Stimulated activated naive B cell treated with anti-CD40 and anti-IgM and Interleukin-4, amounts not matched to agents 10 μg/mL and 1 μg/mL and 100 μg/mL, for 72 hours (primary cell): Measurements from ENCODE around the gene LSMEM2.

ENCODE experiments used
- ATAC-seq, 2 donors: fragments of 150-1000 bp; cut with Tn5 transposase; replicated peaks; 2 replicates each; pipeline ENCODE4 v1.10.0; 2021; ENCODE audit warnings: moderate library complexity in 1 of 2
- DNase-seq: peaks from one replicate; pipeline ENCODE4 v3.0.0; 2021
- H3K27ac Mint-ChIP-seq: one replicate; pipeline ENCODE4 v1.8.0; 2022; ENCODE audit warnings: mild to moderate bottlenecking, mixed read lengths
- H3K27me3 Mint-ChIP-seq, 2 donors: one replicate each; pipeline ENCODE4 v1.8.0; 2022; ENCODE audit warnings: mixed read lengths in 2 of 2
- H3K36me3 Mint-ChIP-seq, 2 donors: one replicate each; pipeline ENCODE4 v1.8.0; 2022; ENCODE audit warnings: mixed read lengths in 2 of 2, mild to moderate bottlenecking in 1 of 2
- H3K4me1 Mint-ChIP-seq, 2 donors: one replicate each; pipeline ENCODE4 v1.8.0; 2022; ENCODE audit warnings: mixed read lengths in 2 of 2, mild to moderate bottlenecking in 1 of 2
- H3K4me3 Mint-ChIP-seq, 2 donors: one replicate each; pipeline ENCODE4 v1.8.0; 2022; ENCODE audit warnings: mild to moderate bottlenecking in 2 of 2, mixed read lengths in 2 of 2, moderate library complexity in 1 of 2
- H3K9me3 Mint-ChIP-seq, 2 donors: one replicate each; pipeline ENCODE4 v1.8.0; 2022; ENCODE audit warnings: mixed read lengths in 2 of 2, mild to moderate bottlenecking in 1 of 2

Gene LSMEM2

GRCh38 chr3:50290161-50290641 is 11.3 kb downstream of the LSMEM2 start:
- Mint-ChIP-seq H3K9me3 (no peaks in the 10 kb centered on the region), H3K27ac (no peak overlapping the region), H3K4me1 (peaks cover 20 to 24% of the 10 kb centered on the region in 2 donors), H3K4me3 (peak overlapping the region; percentile 16 to 96), H3K36me3 (peaks cover 29 to 49% of the 10 kb centered on the region in 2 donors), H3K27me3 (no peaks in the 10 kb centered on the region)
- DNase-seq (no peak), ATAC-seq (no peak)

DNA sequence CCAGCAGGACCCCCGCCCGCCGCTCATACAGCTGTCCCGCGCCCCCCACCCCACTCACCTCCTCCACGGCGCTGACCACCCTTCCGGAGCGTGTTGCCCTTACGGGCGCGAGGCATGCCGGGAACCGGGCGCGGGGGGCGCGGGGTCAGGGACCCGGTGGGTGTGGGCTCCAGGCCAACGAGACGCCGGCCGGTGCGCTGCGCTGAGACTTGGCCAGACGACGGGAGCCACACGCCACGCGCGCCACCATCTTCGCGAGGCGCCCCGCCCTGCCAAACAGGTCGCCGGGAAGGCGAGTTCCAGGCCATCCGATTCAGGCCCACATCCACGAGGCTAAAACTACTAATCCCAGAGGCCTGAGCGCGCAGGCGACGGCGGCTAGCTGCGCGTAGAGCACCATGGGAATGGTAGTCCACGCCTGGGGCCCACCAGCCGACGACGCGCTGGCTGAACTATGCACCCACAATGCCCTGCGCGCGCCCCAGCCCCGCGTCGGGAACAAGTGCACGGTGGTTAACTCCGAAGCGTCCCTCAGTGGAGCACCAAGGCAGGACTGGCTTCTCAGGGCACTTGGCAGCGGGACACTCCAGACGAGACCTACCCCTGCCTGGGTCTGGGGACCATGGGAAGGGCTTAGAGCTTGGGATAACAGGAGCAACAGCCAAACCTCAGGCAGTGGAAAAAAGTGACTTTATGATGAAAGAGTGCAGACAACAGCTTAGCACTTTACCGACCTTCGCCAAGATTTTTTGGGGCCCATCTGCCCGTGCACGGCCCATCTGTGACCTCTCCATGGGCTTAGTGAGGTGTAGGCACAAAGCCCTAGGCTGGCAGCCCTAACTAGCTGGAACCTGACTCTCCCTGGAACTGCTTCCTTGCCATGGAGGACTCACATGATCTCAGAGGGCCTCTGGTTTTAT is 13.5 kb downstream of the LSMEM2 start, which contains the start of gene IFRD2:
IFRD2 (minus strand) TSS at position 271 of the 920 bp plus-strand sequence; CDS start at position 116, 155 bp downstream.
- DNase-seq: peak; percentile 95
- peak within 1 kb of the TSS; percentile 96 for H3K27ac Mint-ChIP-seq
- no peaks in the 10 kb centered on the region for H3K27me3 Mint-ChIP-seq
- peak within 1 kb of the TSS; percentile 89 to 96 for H3K4me3 Mint-ChIP-seq
- peaks cover 22 to 39% of the 10 kb centered on the region in 2 donors for H3K4me1 Mint-ChIP-seq
- H3K9me3 Mint-ChIP-seq: no peaks in the 10 kb centered on the region
- ATAC-seq: peak; percentile 98
- H3K36me3 Mint-ChIP-seq: peaks cover 31 to 52% of the 10 kb centered on the region in 2 donors

DNA sequence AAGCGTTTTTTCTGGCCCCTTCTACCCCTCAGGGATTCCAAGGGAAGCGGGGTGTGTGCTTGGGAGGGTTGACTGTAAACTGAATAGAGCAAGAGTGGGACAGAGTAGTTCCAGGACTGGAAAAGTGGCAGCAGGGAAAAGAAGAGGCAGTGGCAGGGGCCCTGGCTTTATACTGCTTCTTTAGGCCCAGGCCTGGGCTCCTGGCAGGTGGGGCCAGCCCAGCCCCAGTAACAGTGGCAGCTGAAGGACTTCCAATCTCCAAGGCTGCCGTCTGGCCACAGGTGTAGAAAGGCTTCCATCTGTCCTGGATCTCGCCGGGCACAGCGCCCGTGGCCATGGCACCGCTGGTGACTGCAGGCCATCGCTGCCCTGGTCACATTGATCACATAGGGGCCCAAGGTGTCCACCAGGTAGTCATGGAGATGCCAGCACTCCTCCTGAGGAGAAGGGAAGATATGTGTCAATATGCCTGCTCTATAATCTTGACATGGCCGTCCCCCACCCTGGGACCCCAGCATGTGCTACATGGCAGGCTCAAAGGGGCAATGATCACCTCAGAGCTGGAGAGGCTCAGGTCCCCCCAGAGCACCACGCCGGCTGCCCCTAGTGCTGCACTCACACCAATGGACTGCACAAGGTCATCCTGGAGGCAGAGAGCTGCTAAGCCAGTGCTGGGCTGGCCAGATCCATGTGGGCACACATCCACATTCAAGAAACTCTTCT is 14.4 kb downstream of the LSMEM2 start:
- peaks cover 25 to 47% of the 10 kb centered on the region in 2 donors for H3K4me1 Mint-ChIP-seq
- H3K27ac Mint-ChIP-seq: peak overlapping the region; percentile 96
- ATAC-seq (no peak), DNase-seq (no peak)
- H3K27me3 Mint-ChIP-seq: no peaks in the 10 kb centered on the region
- peaks cover 32 to 46% of the 10 kb centered on the region in 2 donors for H3K36me3 Mint-ChIP-seq
- H3K9me3 Mint-ChIP-seq: no peaks in the 10 kb centered on the region
- peak overlapping the region; percentile 89 to 96 for H3K4me3 Mint-ChIP-seq

DNA sequence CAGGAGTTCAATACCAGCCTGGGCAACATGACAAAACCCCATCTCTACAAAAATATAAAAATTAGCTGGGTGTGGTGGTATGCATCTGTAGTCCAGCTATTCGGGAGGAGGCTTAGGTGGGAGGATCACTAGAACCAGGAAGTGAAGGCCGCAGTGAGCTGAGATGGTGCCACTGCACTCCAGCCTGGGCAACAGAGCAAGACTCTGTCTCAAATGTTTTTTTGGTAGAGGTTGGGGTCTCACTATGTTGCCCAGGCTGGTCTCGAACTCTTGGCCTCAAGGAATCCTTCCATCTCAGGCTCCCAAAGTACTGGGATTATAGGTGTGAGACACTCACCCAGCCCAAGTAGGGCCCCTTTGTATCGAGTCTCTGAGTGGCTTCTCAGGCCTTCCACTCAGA is 15.2 kb downstream of the LSMEM2 start:
- Mint-ChIP-seq H3K4me3 (no peak overlapping the region), H3K27ac (no peak overlapping the region), H3K36me3 (peaks cover 25 to 40% of the 10 kb centered on the region in 2 donors), H3K4me1 (peaks cover 27 to 50% of the 10 kb centered on the region in 2 donors), H3K9me3 (no peaks in the 10 kb centered on the region), H3K27me3 (no peaks in the 10 kb centered on the region)
- no peak for ATAC-seq
- no peak for DNase-seq

DNA sequence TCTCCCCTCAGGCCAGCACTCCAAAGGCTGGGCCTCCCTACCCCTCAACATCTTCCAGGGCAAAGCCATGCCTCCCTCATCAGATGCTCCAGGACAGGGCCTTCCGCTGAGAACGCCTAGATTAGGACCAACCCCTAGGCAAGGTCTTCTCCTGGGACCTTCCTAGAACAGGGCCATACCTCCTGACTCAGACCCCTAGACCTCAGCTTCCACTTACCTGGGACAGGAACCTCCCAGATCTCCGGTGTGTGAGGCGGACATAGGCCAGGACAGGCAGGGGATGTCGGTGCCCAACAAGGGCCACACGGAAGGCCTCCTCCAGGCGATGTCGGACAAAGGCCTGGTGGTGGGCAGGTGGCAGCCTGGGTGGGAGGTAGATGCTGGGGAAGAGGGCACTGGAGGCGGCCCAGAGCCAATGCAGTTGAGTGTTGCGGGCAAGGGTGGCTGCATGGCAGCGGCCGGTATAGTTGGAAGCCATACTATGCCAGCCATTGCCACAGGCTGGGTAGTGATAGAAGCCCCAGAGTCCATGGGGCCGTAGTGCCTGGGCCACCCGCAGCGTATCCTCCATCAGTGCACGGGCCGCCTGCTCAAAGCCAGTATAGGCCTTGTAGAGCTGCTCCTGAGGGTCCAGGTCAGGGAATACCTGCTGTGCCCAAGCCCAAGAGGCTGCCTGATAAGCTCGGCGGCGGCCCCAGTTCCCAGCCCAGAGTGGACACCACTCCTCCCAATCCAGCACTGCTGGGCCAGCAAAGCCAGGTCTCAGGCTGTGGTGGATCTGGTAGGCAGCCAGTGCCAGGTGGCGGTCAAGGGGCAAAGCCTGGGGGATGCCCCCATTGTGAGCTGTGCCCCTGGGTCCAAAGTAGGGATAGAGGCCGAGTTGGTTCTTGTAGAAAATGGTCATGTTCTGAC is 15.9 kb downstream of the LSMEM2 start:
- Mint-ChIP-seq H3K36me3 (peaks cover 22 to 36% of the 10 kb centered on the region in 2 donors), H3K27me3 (no peaks in the 10 kb centered on the region), H3K9me3 (no peaks in the 10 kb centered on the region), H3K4me3 (no peak overlapping the region), H3K4me1 (peaks cover 28 to 51% of the 10 kb centered on the region in 2 donors), H3K27ac (no peak overlapping the region)
- DNase-seq: no peak
- ATAC-seq: no peak

GRCh38 chr3:50295553-50296431 is 16.9 kb downstream of the LSMEM2 start:
- Mint-ChIP-seq H3K27me3 (no peaks in the 10 kb centered on the region), H3K9me3 (no peaks in the 10 kb centered on the region), H3K4me1 (peaks cover 31 to 56% of the 10 kb centered on the region in 2 donors), H3K27ac (peak overlapping the region; percentile 37), H3K36me3 (peaks cover 20 to 35% of the 10 kb centered on the region in 2 donors), H3K4me3 (no peak overlapping the region)
- no peak for ATAC-seq
- no peak for DNase-seq

DNA sequence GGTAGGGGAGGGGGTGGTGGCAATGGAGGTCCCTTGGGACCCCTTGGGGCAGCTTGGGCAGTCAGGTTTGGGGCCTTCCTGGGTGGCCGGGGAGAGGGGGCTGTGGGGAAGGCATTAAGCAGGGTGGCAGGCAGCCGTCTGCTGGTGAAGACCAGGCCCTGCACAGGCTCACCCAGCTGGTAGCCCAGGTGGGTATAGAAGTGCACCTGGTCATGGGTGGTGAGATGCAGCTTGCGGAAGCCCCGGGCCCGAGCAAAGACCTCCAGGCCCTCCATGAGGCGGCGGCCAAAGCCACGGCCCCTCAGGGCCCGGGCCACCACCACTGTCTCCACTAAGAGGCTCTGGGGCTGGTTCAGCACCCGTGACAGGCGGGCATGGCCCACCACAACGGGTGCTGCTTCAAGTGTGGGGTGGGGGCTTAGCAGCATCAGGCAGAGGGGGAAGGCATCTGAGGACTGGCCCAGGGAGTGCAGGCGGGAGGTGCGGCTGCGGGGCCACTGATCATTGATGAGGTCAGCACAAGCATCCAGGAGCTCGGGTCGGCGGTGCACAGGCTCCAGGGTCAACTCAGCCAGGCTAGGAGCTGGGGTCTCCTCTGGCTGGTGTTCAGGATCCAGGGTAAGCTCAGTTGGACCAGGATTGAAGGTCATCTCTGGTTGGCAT is 18.0 kb downstream of the LSMEM2 start:
- H3K27me3 Mint-ChIP-seq: no peaks in the 10 kb centered on the region
- peaks cover 14 to 29% of the 10 kb centered on the region in 2 donors for H3K36me3 Mint-ChIP-seq
- ATAC-seq: no peak
- H3K9me3 Mint-ChIP-seq: no peaks in the 10 kb centered on the region
- DNase-seq: no peak
- H3K4me3 Mint-ChIP-seq: peak overlapping the region in 1 of 2 donors; percentile 40
- H3K4me1 Mint-ChIP-seq: peaks cover 31 to 52% of the 10 kb centered on the region in 2 donors
- H3K27ac Mint-ChIP-seq: peak overlapping the region; percentile 81

GRCh38 chr3:50297384-50297775 is 18.5 kb downstream of the LSMEM2 start:
- Mint-ChIP-seq H3K27me3 (no peaks in the 10 kb centered on the region), H3K9me3 (no peaks in the 10 kb centered on the region), H3K4me1 (peaks cover 32 to 51% of the 10 kb centered on the region in 2 donors), H3K27ac (peak overlapping the region; percentile 81), H3K4me3 (peak overlapping the region in 1 of 2 donors; percentile 34), H3K36me3 (peaks cover 14 to 28% of the 10 kb centered on the region in 2 donors)
- DNase-seq: no peak
- ATAC-seq: no peak

DNA sequence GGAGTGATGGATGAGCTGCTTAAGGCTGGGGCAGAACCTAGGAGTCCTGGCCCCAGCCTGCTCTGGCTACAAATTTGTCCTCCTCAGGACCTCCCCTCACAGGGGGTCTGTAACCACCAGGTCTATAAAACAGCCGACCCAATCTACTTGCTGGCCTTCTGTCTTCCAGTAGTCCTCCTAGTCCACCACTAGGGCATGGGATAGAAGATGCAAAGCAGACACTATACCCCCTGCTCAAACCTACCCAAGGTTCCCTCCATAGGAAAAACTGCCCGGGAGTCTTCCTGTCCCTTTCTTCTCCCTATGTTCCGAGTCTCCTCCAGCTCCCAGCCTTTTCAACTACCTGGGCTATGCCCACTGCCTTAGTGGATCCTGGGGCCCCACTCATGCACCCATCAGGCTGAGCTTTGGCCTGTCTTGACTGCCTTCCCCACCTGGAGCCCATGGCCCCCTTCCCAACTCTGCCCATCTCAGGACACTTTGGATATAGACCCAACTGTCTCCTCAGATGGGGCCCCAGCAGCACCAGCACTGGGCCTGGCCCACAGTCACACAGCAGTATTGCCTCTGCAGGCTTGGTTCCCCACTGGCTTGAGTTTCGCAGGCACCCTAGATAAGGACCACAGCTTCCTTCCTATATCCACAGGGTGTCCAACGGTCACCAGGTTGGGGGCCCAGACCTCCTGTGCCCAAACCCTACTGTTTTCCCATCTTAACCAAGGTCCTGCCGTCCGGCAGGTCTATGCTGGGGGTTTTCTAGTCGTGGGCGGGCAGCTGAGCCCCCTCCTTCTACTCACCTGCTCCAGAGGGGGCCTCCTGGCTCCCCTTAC is 19.2 kb downstream of the LSMEM2 start:
- no peak for ATAC-seq
- H3K9me3 Mint-ChIP-seq: no peaks in the 10 kb centered on the region
- H3K27me3 Mint-ChIP-seq: no peaks in the 10 kb centered on the region
- H3K36me3 Mint-ChIP-seq: peaks cover 14 to 21% of the 10 kb centered on the region in 2 donors
- peak overlapping the region; percentile 100 for H3K27ac Mint-ChIP-seq
- peak overlapping the region; percentile 98 for H3K4me3 Mint-ChIP-seq
- peaks cover 26 to 43% of the 10 kb centered on the region in 2 donors for H3K4me1 Mint-ChIP-seq
- no peak for DNase-seq

DNA sequence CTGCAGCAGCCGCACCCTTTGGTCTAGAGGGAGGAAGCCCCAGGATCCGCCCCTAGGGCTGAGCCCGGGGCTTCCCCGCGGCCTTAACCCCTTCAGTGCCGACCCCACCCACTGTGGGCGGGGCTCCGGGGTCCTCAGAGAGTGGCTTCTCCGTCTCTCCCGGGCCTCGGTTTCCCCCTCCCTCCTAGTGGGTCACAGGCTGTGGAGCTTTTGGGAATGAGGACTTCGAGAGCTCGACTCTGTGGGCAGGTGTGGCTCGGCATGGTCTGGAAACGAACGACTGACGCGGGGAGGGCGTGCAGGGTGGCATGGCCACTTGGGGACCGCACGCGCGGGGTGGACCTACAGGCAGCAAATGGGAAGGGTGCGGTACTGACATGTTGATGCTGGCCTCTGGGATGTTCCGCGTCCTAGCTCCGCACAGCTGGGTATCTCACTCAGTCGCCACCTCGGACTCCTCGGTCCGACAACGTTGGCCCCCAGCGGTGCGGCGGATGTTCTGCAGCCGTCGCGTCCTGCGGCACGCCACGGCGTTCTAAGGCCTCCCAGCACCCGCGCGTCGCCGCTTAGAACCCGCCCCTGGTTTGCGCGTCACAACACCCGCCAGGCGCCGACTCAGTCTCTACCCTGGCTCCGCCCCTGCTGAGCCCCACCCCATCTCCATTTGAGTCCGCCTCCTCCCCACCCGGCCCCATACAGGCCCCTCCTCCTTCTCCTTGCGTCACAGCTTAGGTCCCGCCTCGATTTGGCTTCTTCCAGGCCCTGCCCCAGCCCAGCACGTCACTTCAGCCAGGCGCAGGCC is 20.1 kb downstream of the LSMEM2 start, which contains the start of the genes HYAL3 and NAA80:
HYAL3 (minus strand) TSS at position 570 of the 802 bp plus-strand sequence. CDS start 3,803 bp downstream, outside the sequence.
NAA80 (minus strand) TSS at position 570 of the 802 bp plus-strand sequence. CDS start 1,942 bp downstream, outside the sequence.
- peak; percentile 87 to 91 for ATAC-seq
- peak within 1 kb of the TSS; percentile 98 for H3K4me3 Mint-ChIP-seq
- peak within 1 kb of the TSS; percentile 100 for H3K27ac Mint-ChIP-seq
- peaks cover 24 to 41% of the 10 kb centered on the region in 2 donors for H3K4me1 Mint-ChIP-seq
- no peaks in the 10 kb centered on the region for H3K9me3 Mint-ChIP-seq
- no peaks in the 10 kb centered on the region for H3K27me3 Mint-ChIP-seq
- peak; percentile 98 for DNase-seq
- peaks cover 14 to 21% of the 10 kb centered on the region in 2 donors for H3K36me3 Mint-ChIP-seq

- H3K27me3 Mint-ChIP-seq: no peaks in the 10 kb centered on the region
- peaks cover 14 to 21% of the 10 kb centered on the region in 2 donors for H3K36me3 Mint-ChIP-seq
- no peak for ATAC-seq
- peaks cover 25 to 43% of the 10 kb centered on the region in 2 donors for H3K4me1 Mint-ChIP-seq
- no peaks in the 10 kb centered on the region for H3K9me3 Mint-ChIP-seq
- no peak for DNase-seq
- H3K4me3 Mint-ChIP-seq: peak overlapping the region; percentile 98
- peak overlapping the region; percentile 100 for H3K27ac Mint-ChIP-seq
These were observed 20.7 kb downstream of the LSMEM2 start for GRCh38 chr3:50299638-50299928.
